IPS-NIHi7 (cell line): ENCODE measurements around the gene NR1H4.
"Not testable (repeated sequence)": the region's sequence is repeated elsewhere in the genome, so short reads cannot be mapped to it uniquely, and the experiment has no call there.

ENCODE experiments used
- DNase-seq: peaks from one replicate; pipeline ENCODE4 v3.0.0; 2012; ENCODE audit warnings: mixed read lengths; ENCODE audit errors: extremely low spot score

NR1H4 gene

DNA sequence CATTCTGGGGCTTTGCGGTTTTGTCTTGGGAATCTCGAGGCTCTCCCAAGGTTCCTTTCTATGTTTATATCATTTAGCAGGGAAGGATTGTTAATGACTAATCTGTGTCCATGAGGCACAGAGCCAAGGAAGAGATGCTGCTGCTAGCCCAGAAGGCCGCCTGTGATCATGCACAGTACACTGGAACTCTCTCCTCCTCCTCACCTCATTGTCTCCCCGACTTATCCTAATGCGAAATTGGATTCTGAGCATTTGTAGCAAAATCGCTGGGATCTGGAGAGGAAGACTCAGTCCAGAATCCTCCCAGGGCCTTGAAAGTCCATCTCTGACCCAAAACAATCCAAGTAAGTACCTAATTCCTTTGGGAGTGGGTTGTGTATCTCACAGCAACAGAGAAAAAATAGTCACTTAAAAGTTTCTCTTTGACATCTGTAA, at the start of gene NR1H4:
TSS of gene NR1H4 (plus strand) at position 151 of the 435 bp plus-strand sequence. CDS start 19,458 bp downstream, outside the sequence.
- DNase-seq, result no peak

- no peak for DNase-seq
Measured at GRCh38 chr12:100426145-100426544, 47.5 kb upstream of the NR1H4 start.

- no peak for DNase-seq
Measured at GRCh38 chr12:100427078-100427477, 46.6 kb upstream of the NR1H4 start.

GRCh38 chr12:100430251-100430650, 43.4 kb upstream of the NR1H4 start:
- DNase-seq, result not testable (repeated sequence)

DNA sequence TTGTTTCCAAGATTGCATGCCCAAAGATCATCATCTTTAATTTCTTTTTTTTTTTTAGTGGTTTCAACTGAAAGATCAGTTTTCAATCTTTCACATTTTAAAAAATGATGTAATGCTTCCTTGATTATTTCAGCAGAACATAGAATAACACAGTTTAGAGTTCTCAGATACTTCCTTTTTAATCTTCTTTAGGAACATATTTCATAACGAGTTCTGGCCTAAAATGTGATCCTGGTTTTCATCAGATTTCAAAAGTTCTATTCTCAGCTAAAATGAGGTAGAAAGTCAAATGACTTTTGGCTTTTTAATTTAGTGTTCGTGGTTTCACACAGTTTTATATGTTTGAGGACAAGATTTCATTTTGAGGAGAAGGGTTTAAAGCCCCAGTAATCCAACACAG, 40.0 kb upstream of the NR1H4 start:
- DNase-seq, result no peak

- no peak for DNase-seq
Measured at GRCh38 chr12:100434177-100434576, 39.5 kb upstream of the NR1H4 start.

DNA sequence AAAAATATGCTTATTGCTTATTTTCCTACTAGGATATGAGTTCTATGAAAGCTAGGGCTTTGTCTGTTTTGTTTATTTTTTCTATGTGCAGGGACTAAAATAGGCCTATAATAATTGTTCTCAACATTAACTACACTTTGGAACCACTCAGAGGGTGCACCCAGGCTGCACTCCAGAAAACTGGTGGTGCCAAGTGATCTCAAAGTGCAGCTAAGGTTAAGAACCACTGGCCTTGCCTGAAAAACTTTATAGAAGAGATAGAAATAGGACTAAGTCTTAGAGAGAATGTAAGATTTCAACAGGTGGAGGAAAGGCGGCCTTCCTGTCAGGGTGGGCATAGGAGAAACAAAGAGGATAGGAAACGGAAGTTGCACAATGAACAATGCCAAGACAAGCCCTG, 37.7 kb upstream of the NR1H4 start:
- DNase-seq, result no peak

GRCh38 chr12:100437038-100437841, 36.4 kb upstream of the NR1H4 start:
- DNase-seq, result no peak

GRCh38 chr12:100439797-100440196, 33.9 kb upstream of the NR1H4 start:
- DNase-seq, result no peak

DNA sequence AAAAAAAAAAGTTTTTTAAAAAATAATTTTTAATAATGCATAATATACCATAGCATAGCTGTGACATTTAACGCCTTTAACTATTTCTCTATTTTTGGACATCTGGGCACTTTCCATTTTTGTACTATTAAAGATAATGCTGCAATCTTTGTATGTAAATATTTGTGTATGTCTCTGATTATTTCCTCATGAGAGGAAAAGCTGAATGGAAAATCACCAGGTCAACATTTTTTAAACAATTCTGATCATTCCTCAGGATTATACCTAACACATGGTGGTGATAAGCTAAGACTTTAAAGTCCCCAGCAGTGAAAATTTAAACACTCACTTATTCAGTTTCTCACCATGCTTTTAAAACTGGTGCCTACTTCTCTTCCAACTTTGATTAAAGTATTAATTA, 31.3 kb upstream of the NR1H4 start:
- DNase-seq, result no peak

DNA sequence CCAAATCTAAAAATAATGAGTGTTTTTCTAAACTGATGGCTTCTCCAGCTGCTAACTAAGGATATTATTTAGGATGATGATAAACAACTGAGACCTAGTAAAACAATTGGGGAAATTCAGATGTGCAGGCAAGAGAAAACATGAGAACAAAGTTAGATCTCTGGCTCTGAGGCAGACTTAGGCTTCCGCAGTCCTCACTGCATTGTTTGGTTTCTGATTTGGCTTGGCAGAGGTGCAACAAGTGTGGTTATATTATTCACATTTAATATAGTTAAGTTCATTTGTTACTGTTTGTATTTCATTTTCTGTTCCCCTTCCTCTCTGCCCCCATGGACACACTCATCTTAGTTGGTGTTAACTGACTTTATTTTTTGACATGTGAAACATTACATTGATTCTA, 30.2 kb upstream of the NR1H4 start:
- no peak for DNase-seq

DNA sequence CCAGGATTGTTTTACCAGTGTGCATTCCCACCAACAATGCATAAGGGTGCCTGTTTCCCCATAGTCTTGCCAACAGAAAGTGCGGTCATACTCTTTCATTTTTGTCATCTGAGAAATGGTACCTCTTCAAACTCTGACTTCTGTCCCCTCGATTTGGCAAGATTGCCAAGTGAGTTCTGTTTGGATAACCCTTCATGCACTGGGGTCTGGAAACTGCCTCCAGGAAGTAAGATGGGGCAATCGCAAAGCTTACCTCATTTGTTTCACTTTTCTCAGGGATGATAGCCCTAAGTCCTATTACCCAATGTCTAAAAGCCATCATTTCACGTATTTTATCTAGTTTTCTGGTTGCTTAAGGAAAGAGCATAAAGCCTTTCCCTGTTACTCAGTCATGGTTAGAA, 28.6 kb upstream of the NR1H4 start:
- DNase-seq, result no peak

DNA sequence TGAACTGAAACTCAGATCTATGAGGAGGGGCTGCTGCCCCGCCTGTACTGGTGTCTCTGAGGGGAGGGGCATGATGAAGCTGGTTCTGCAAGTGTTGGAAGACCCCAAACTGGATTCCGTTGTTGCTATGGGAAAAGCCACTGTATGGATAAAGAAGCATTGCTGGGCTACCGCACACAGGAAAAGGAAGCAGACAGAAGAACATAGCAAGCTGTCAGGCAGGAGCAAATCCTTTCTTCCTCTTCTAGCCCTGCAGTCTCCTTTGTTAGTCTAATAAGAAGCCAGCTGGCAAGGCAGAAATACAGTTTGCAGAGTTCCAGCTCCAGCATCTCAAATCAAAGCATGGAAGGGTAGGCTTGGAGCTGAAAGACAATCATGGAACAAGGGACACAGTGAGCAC, 26.3 kb upstream of the NR1H4 start:
- DNase-seq, result no peak

DNA sequence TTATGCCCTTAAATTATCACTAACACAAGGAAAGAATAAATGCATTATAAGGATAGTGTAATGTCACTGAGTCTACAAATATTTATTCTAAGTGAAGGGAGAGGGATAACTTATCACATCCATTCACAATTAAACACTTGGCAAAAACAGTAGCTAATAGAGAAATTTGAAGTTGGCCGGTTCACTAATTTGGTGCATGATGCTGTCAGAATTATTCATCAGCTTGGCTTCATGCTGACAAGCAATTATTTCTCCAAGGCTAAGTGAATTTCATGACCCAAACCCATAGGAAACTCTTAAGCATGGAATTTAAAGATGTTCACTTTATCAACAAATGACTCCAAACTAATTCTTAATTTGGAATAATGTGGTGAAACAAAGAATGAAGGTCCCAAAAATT, 25.0 kb upstream of the NR1H4 start:
- no peak for DNase-seq

GRCh38 chr12:100450735-100451134, 22.9 kb upstream of the NR1H4 start:
- DNase-seq, result no peak

- no peak for DNase-seq
Measured at GRCh38 chr12:100453951-100454350, 19.7 kb upstream of the NR1H4 start.

DNA sequence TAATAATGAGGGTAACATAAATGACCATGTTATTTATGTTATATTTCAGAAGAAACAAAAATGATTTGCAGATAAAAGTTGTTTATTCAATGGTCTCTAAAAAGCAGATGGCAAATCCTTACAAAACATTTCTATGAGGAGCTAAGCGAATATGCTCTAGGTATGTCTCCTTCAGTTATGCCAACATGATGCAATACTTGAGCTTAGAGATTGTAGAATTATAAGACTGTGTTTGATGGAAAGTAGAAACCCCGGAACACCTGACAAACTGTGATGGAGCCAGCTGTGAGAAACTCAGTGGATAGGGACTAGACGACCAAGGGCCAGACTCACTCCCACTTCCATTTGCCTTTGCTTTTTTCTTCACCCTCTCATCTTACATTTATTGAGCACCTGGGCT, 17.8 kb upstream of the NR1H4 start:
- no peak for DNase-seq

GRCh38 chr12:100458191-100458590, 15.5 kb upstream of the NR1H4 start:
- no peak for DNase-seq

- DNase-seq, result no peak
Measured at GRCh38 chr12:100460702-100461101, 13.0 kb upstream of the NR1H4 start.

GRCh38 chr12:100461330-100461973, 12.2 kb upstream of the NR1H4 start:
- no peak for DNase-seq

DNA sequence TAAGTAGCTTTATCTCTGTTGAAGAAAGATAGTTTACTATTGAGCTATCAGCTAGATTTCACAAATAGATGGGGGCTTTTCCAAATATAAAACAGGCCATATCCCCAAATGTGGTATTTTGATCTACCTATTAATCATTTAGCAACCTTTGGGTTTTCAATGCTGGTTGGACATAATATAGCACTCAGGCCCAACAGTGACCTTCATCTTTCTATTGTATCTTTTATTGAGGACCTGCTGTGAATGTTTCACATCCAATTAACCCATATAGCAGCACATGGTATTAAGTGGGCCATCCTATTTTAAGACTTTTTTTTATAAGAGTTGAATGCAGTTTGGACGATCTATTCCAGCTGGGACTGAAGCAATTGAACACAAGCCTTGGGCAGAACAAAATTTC, 10.0 kb upstream of the NR1H4 start:
- no peak for DNase-seq

GRCh38 chr12:100464529-100464928, 9.1 kb upstream of the NR1H4 start:
- DNase-seq, result no peak

- DNase-seq, result no peak
Measured at GRCh38 chr12:100468126-100468525, 5.5 kb upstream of the NR1H4 start.
